HG02798 (cell line): ENCODE data around the gene CAPZB.

Experiments
- ATAC-seq: cut with Tn5 transposase; IDR thresholded peaks from one replicate; pipeline ENCODE4 v1.9.1; 2021; ENCODE audit warnings: mild to moderate bottlenecking; ENCODE audit not compliant: unreplicated experiment, poor library complexity

The CAPZB gene

GRCh38 chr1:19435181-19435580, 50.2 kb downstream of the CAPZB start:
- ATAC-seq, result no peak

GRCh38 chr1:19433719-19433998, 51.7 kb downstream of the CAPZB start:
- no peak for ATAC-seq

- no peak for ATAC-seq
Observed at GRCh38 chr1:19432943-19433718, 52.2 kb downstream of the CAPZB start.

GRCh38 chr1:19430121-19431068, 54.9 kb downstream of the CAPZB start:
- ATAC-seq, result no peak

GRCh38 chr1:19429611-19430010, 55.7 kb downstream of the CAPZB start:
- ATAC-seq, result no peak

- no peak for ATAC-seq
Observed at GRCh38 chr1:19427087-19427781, 58.1 kb downstream of the CAPZB start.

GRCh38 chr1:19426294-19427086, 58.8 kb downstream of the CAPZB start:
- no peak for ATAC-seq

- no peak for ATAC-seq
Observed at GRCh38 chr1:19425646-19426239, 59.6 kb downstream of the CAPZB start.

GRCh38 chr1:19424651-19425570, 60.4 kb downstream of the CAPZB start:
- no peak for ATAC-seq

- no peak for ATAC-seq
Observed at GRCh38 chr1:19423130-19423529, 62.2 kb downstream of the CAPZB start.

GRCh38 chr1:19421365-19421764, 64.0 kb downstream of the CAPZB start:
- no peak for ATAC-seq

- ATAC-seq, result no peak
Observed at GRCh38 chr1:19420606-19421005, 64.7 kb downstream of the CAPZB start.

GRCh38 chr1:19419691-19420090, 65.6 kb downstream of the CAPZB start:
- no peak for ATAC-seq

- no peak for ATAC-seq
Observed at GRCh38 chr1:19418503-19418971, 66.8 kb downstream of the CAPZB start.

- ATAC-seq, result no peak
Observed at GRCh38 chr1:19416921-19417470, 68.3 kb downstream of the CAPZB start.

GRCh38 chr1:19416145-19416544, 69.2 kb downstream of the CAPZB start:
- no peak for ATAC-seq

GRCh38 chr1:19414515-19415121, 70.7 kb downstream of the CAPZB start:
- ATAC-seq, result no peak

GRCh38 chr1:19413999-19414398, 71.3 kb downstream of the CAPZB start:
- no peak for ATAC-seq
